HEK293 (cell line): ENCODE results near the gene COPS2.

Source experiments
- CTCF ChIA-PET: fragments of 350-600 bp; formaldehyde crosslinking; extraction: SDS; loops from one replicate; lab custom pipeline; 2021; ENCODE audit warnings: antibody characterized with exemption; lab: Yijun Ruan, JAX
- POLR2A ChIA-PET: fragments of 300-600 bp; formaldehyde crosslinking; extraction: SDS; loops from one replicate; lab custom pipeline; 2020; ENCODE audit warnings: antibody characterized with exemption, inconsistent platforms; lab: Yijun Ruan, JAX
- H3K27ac ChIP-seq: fragments of 200-500 bp; sonication (Bioruptor generic); 2 replicates; pipeline ENCODE4 v1.5.1; 2014; ENCODE audit warnings: low read depth, low read length, control low read depth, inconsistent platforms; ENCODE audit errors: extremely low read depth
- H3K36me3 ChIP-seq, 2 experiments: fragments of 200-500 bp in 1 of 2; sonication (Bioruptor generic) in 1 of 2; 1 replicate in 1 of 2; 2 replicates in 1 of 2; pipeline ENCODE4 v1.5.1; 2014 to 2017; ENCODE audit warnings: inconsistent platforms in 2 of 2, low read length in 2 of 2; ENCODE audit not compliant: control insufficient read depth in 2 of 2, insufficient read depth in 1 of 2
- H3K4me1 ChIP-seq: fragments of 200-500 bp; sonication (Bioruptor generic); 2 replicates; pipeline ENCODE4 v1.5.1; 2014; ENCODE audit warnings: mild to moderate bottlenecking, low read length, inconsistent platforms; ENCODE audit not compliant: control insufficient read depth, insufficient read depth
- H3K4me3 ChIP-seq: 2 replicates; pipeline ENCODE4 v1.5.1; 2011; ENCODE audit warnings: low read depth, mild to moderate bottlenecking, control low read depth, low read length, moderate library complexity
- H3K9me3 ChIP-seq: fragments of 200-500 bp; sonication (Bioruptor generic); 2 replicates; pipeline ENCODE4 v1.5.1; 2014; ENCODE audit warnings: low read depth, low read length, inconsistent platforms; ENCODE audit not compliant: control insufficient read depth, insufficient read depth
- EGR2 ChIP-seq: fragments of 450-650 bp; formaldehyde crosslinking; IDR thresholded peaks from 2 replicates; pipeline ENCODE4 v1.5.1; 2016; ENCODE audit warnings: low read depth, missing biosample characterization, missing genetic modification characterization
- IKZF3 ChIP-seq: fragments of 450-650 bp; IDR thresholded peaks from 2 replicates; pipeline ENCODE4 v1.5.0; 2018; ENCODE audit warnings: missing biosample characterization, mild to moderate bottlenecking, missing genetic modification characterization, moderate library complexity
- KLF10 ChIP-seq: fragments of 450-650 bp; IDR thresholded peaks from 2 replicates; pipeline ENCODE4 v1.5.1; 2018; ENCODE audit warnings: missing biosample characterization, mild to moderate bottlenecking, missing genetic modification characterization
- OVOL3 ChIP-seq: fragments of 450-650 bp; formaldehyde crosslinking; IDR thresholded peaks from 2 replicates; pipeline ENCODE4 v1.5.1; 2016; ENCODE audit warnings: missing biosample characterization, missing genetic modification characterization
- PRDM10 ChIP-seq: fragments of 450-650 bp; formaldehyde crosslinking; IDR thresholded peaks from 2 replicates; pipeline ENCODE4 v1.5.1; 2016; ENCODE audit warnings: missing biosample characterization, missing genetic modification characterization
- SCRT2 ChIP-seq: fragments of 450-650 bp; formaldehyde crosslinking; IDR thresholded peaks from 2 replicates; pipeline ENCODE4 v1.5.1; 2016; ENCODE audit warnings: missing biosample characterization, missing genetic modification characterization
- ZBTB1 ChIP-seq: fragments of 450-650 bp; formaldehyde crosslinking; IDR thresholded peaks from 2 replicates; pipeline ENCODE4 v1.5.1; 2016; ENCODE audit warnings: missing biosample characterization, missing genetic modification characterization
- ZBTB17 ChIP-seq: fragments of 450-650 bp; formaldehyde crosslinking; IDR thresholded peaks from 2 replicates; pipeline ENCODE4 v1.5.1; 2016; ENCODE audit warnings: missing biosample characterization, missing genetic modification characterization
- ZBTB48 ChIP-seq: fragments of 450-650 bp; formaldehyde crosslinking; IDR thresholded peaks from 2 replicates; pipeline ENCODE4 v1.5.1; 2016; ENCODE audit warnings: missing biosample characterization, missing genetic modification characterization
- ZNF157 ChIP-seq: fragments of 450-650 bp; formaldehyde crosslinking; IDR thresholded peaks from 2 replicates; pipeline ENCODE4 v1.5.1; 2016; ENCODE audit warnings: missing biosample characterization, missing genetic modification characterization
- ZNF26 ChIP-seq: fragments of 450-650 bp; formaldehyde crosslinking; IDR thresholded peaks from 2 replicates; pipeline ENCODE4 v1.5.1; 2016; ENCODE audit warnings: missing biosample characterization, missing genetic modification characterization
- ZNF280D ChIP-seq: fragments of 450-650 bp; formaldehyde crosslinking; IDR thresholded peaks from 2 replicates; pipeline ENCODE4 v1.5.1; 2016; ENCODE audit warnings: missing biosample characterization, missing genetic modification characterization
- ZNF335 ChIP-seq: fragments of 450-650 bp; formaldehyde crosslinking; conservative IDR thresholded peaks from 2 replicates; pipeline ENCODE4 v1.5.1; 2016; ENCODE audit warnings: missing biosample characterization, missing genetic modification characterization
- ZNF394 ChIP-seq: fragments of 450-650 bp; formaldehyde crosslinking; IDR thresholded peaks from 2 replicates; pipeline ENCODE4 v1.5.1; 2016; ENCODE audit warnings: missing biosample characterization, missing genetic modification characterization, mild to moderate bottlenecking, moderate library complexity, borderline replicate concordance
- ZNF398 ChIP-seq: fragments of 450-650 bp; formaldehyde crosslinking; IDR thresholded peaks from 2 replicates; pipeline ENCODE4 v1.5.1; 2017; ENCODE audit warnings: missing biosample characterization, missing genetic modification characterization
- ZNF558 ChIP-seq: fragments of 450-650 bp; formaldehyde crosslinking; IDR thresholded peaks from 2 replicates; pipeline ENCODE4 v1.5.1; 2016; ENCODE audit warnings: missing biosample characterization, missing genetic modification characterization
- ZNF654 ChIP-seq: fragments of 450-650 bp; formaldehyde crosslinking; IDR thresholded peaks from 2 replicates; pipeline ENCODE4 v1.5.1; 2016; ENCODE audit warnings: low read depth, missing biosample characterization, missing genetic modification characterization
- ZNF692 ChIP-seq: fragments of 450-650 bp; formaldehyde crosslinking; IDR thresholded peaks from 2 replicates; pipeline ENCODE4 v1.5.1; 2016; ENCODE audit warnings: missing biosample characterization, missing genetic modification characterization
- ZNF704 ChIP-seq: fragments of 450-650 bp; formaldehyde crosslinking; IDR thresholded peaks from 2 replicates; pipeline ENCODE4 v1.5.1; 2016; ENCODE audit warnings: missing biosample characterization, missing genetic modification characterization
- TF ChIP-seq, protein P1 (sequence below): fragments of 450-650 bp; formaldehyde crosslinking; IDR thresholded peaks from 2 replicates; pipeline ENCODE4 v1.5.1; 2017; ENCODE audit warnings: missing biosample characterization, missing genetic modification characterization

The COPS2 gene

DNA sequence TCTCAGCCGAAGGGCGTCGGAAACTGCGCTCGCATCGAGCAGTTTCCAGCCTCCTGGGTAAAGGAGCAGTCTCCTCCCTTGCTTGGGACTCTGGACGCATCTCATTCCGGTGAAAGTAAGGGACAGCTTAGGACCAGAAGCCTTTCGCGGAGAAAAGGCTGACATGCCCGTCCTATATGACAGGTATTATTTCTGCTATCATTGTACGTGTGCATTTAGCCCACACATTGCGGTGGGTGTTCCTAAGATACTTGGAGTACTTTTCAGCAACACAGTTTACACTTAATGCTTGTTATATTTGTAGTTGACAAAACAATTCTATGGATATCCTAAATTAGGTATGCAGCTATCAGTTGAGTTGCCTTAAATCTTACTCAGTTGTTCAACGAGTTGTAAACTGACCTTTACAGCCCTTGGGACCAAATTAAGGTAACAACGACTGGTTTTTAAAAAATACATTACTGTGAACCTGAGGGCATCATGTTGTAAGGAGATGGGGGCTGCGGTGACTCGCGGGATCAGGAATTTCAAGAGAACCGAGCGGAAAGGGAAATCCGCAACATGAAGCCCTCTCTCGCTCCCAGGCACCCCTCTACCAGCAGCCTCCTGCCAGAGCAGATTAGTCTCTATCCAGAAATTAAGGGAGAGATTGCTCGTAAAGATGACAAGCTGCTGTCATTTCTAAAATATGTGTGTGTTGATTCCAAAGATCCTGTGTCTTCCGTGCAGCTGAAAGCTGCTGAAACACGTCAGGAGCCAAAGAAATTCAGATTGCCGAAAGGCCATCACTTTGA is 632 bp upstream of the COPS2 start:
- ChIA-PET POLR2A (interaction anchor here (0.8 to 2.5 kb wide), 7 partner anchors 9 to 278 kb away, joined by 3 to 27 read pairs (median 3); partner anchors contain the start of genes EID1, GALK2 and SECISBP2L), CTCF (interaction anchor here (0.9 to 2.6 kb wide), 3 partner anchors 8 to 30 kb away, joined by 3 to 11 read pairs (median 3); no protein-coding TSS in a partner anchor)
- H3K27ac ChIP-seq = peak overlapping the region; percentile 47; the same call in 1 of the 2 replicates
- no peaks in the 10 kb centered on the region for H3K9me3 ChIP-seq
- H3K4me1 ChIP-seq = peaks cover 4% of the 10 kb centered on the region; the same call in 1 of the 2 replicates
- H3K36me3 ChIP-seq = no peaks in the 10 kb centered on the region
- H3K4me3 ChIP-seq = peak overlapping the region; percentile 79
- TF ChIP-seq ZNF394 (no peak), ZBTB17 (tag by site-specific recombination) (peak; percentile 9; the same call in 1 of the 2 replicates), ZNF398 (tag by site-specific recombination) (no peak), ZNF692 (tag by site-specific recombination) (no peak), PRDM10 (no peak), EGR2 (tag by site-specific recombination) (no peak), ZNF654 (tag by site-specific recombination) (no peak), ZNF704 (tag by site-specific recombination) (no peak), IKZF3 (no peak), OVOL3 (tag by site-specific recombination) (no peak), ZNF157 (no peak), ZNF280D (tag by site-specific recombination) (no peak), ZNF335 (tag by site-specific recombination) (peak; percentile 36), ZNF558 (tag by site-specific recombination) (no peak; the same call in 1 of the 2 replicates), SCRT2 (no peak), ZBTB48 (tag by site-specific recombination) (peak; percentile 9), ZNF26 (tag by site-specific recombination) (no peak), KLF10 (tag by site-specific recombination) (no peak), ZBTB1 (tag by site-specific recombination) (no peak)
- TF ChIP-seq, protein P1, sequence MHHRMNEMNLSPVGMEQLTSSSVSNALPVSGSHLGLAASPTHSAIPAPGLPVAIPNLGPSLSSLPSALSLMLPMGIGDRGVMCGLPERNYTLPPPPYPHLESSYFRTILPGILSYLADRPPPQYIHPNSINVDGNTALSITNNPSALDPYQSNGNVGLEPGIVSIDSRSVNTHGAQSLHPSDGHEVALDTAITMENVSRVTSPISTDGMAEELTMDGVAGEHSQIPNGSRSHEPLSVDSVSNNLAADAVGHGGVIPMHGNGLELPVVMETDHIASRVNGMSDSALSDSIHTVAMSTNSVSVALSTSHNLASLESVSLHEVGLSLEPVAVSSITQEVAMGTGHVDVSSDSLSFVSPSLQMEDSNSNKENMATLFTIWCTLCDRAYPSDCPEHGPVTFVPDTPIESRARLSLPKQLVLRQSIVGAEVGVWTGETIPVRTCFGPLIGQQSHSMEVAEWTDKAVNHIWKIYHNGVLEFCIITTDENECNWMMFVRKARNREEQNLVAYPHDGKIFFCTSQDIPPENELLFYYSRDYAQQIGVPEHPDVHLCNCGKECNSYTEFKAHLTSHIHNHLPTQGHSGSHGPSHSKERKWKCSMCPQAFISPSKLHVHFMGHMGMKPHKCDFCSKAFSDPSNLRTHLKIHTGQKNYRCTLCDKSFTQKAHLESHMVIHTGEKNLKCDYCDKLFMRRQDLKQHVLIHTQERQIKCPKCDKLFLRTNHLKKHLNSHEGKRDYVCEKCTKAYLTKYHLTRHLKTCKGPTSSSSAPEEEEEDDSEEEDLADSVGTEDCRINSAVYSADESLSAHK (tag by site-specific recombination) = peak; percentile 57; the same call in 1 of the 2 replicates
